RWPE1 (cell line): ENCODE measurements around the gene PLD5.

Experiments used
- CTCF ChIA-PET: fragments of 350-600 bp; sonication (Branson Sonifier 250); formaldehyde crosslinking; extraction: SDS; loops from one replicate; lab custom pipeline; 2021; lab: Yijun Ruan, JAX
- POLR2A ChIA-PET: fragments of 400-600 bp; formaldehyde crosslinking; extraction: SDS; loops from one replicate; lab custom pipeline; 2020; ENCODE audit warnings: antibody characterized with exemption; ENCODE audit not compliant: low non-redundant PET; lab: Yijun Ruan, JAX
- DNase-seq: peaks from one replicate; pipeline ENCODE4 v3.0.0; 2012; ENCODE audit warnings: low spot score
- H3K27ac ChIP-seq: fragments of 450-650 bp; 2 replicates; pipeline ENCODE4 v1.5.1; 2017
- TF ChIP-seq, protein P1 (sequence below): fragments of 450-650 bp; conservative IDR thresholded peaks from 2 replicates; pipeline ENCODE4 v1.5.1; 2017; ENCODE audit warnings: low read depth, mild to moderate bottlenecking

Gene PLD5

DNA sequence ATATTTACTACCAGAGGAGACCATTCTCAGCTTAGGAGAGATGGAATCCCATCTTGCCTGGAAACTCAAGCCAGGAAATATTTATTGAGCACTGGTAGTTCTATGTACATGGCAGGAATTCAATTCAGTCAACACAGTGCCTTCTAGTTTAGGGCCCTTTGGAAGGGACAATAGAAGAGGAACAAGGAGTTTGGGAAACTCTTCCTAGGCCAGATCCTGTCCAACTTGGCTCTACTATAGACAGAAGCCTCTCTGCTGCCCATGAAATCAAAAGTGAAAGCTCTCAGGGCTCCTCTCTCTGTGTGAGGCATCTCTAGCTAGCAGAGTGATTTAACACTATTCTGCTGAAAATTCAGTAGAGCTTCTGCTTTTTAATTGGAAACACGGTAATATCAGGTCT is 281.0 kb downstream of the PLD5 start:
- no peak overlapping the region for H3K27ac ChIP-seq
- POLR2A ChIA-PET = no interaction called here
- TF ChIP-seq, protein P1, sequence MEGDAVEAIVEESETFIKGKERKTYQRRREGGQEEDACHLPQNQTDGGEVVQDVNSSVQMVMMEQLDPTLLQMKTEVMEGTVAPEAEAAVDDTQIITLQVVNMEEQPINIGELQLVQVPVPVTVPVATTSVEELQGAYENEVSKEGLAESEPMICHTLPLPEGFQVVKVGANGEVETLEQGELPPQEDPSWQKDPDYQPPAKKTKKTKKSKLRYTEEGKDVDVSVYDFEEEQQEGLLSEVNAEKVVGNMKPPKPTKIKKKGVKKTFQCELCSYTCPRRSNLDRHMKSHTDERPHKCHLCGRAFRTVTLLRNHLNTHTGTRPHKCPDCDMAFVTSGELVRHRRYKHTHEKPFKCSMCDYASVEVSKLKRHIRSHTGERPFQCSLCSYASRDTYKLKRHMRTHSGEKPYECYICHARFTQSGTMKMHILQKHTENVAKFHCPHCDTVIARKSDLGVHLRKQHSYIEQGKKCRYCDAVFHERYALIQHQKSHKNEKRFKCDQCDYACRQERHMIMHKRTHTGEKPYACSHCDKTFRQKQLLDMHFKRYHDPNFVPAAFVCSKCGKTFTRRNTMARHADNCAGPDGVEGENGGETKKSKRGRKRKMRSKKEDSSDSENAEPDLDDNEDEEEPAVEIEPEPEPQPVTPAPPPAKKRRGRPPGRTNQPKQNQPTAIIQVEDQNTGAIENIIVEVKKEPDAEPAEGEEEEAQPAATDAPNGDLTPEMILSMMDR = no peak
- no peak for DNase-seq
- CTCF ChIA-PET = no interaction called here

DNA sequence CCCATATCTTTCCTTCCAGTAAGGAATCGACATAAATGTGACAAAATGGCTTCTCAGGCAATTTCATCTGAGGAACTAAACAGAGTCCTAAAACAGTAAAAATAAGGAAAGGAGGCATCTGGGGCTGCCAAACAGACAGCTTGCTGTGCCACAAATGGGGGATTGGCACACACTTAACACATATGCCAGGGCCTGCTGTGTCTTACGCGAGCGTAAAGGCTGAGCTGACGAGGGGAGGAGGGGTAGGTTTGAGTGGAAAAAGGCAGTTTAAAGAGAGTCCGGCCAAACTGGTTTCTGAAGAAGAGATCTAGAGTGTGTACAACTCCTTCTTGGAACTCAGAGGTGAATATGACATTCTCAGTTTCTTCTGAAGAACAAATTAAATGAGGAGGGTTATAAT is 281.5 kb downstream of the PLD5 start:
- TF ChIP-seq, protein P1 = no peak
- DNase-seq = no peak
- no peak overlapping the region for H3K27ac ChIP-seq
- CTCF ChIA-PET = interaction anchor here (0.6 kb wide), 1 partner anchor 13 kb away, joined by 4 read pairs; no protein-coding TSS in a partner anchor
- POLR2A ChIA-PET = no interaction called here

DNA sequence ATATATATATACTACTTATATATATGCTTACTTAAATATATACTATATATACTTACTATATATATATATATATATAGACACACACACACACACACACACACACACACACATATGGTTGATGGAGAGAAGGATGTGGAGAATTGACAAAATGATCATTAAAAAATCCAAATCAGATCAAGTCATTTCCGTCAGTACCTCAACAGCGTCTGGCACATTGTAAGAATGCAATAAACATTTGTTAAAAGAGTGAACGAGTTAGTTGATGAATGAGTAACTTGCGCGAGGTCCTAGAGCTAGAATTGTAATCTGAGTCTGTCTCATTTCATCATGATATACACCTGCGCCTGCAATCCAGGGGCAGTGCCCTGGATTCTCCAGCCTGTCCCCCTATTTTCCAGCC is 282.6 kb downstream of the PLD5 start:
- POLR2A ChIA-PET = no interaction called here
- no peak for DNase-seq
- H3K27ac ChIP-seq = no peak overlapping the region
- CTCF ChIA-PET = no interaction called here
- TF ChIP-seq, protein P1 = no peak

DNA sequence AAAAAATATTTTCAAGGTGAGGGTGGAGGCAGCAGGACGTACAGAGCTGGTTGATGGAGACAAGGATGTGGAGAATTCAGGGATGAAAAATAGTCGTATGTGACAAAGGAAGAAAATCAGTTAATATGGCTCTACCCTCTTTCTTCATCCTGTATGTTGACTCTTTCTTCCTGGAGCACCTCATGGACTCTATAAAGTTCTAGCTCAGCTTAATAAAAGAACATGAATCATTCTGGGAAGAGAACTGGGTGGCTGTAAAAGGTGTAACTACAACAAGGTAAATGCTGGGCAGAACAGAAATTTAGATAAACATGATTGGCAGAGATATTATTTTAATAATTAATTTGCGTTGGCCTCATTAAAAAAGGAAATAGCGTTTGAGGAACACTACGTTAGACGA is 283.8 kb downstream of the PLD5 start:
- H3K27ac ChIP-seq = no peak overlapping the region
- ChIA-PET POLR2A (no interaction called here), CTCF (no interaction called here)
- no peak for DNase-seq
- TF ChIP-seq, protein P1 = no peak

DNA sequence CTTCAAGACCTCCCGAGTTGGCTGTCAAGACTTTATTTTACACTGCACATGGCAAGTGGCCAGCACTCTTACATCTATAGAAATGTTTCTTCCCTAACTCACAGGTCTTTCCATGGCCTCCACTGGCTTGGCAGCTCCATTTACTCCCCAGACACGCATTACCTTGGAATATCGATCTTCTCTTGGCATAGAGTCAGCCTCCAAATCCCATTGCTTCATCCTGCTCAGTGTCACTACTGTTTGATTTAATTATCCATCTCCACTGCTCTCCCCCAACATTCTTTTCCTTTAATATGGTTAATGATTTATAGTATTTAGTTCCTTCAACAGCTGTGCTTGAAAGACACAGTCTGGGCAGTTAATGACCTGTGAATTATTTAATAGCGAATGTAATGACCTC is 284.4 kb downstream of the PLD5 start:
- ChIA-PET POLR2A (no interaction called here), CTCF (no interaction called here)
- no peak overlapping the region for H3K27ac ChIP-seq
- no peak for DNase-seq
- TF ChIP-seq, protein P1 = no peak

DNA sequence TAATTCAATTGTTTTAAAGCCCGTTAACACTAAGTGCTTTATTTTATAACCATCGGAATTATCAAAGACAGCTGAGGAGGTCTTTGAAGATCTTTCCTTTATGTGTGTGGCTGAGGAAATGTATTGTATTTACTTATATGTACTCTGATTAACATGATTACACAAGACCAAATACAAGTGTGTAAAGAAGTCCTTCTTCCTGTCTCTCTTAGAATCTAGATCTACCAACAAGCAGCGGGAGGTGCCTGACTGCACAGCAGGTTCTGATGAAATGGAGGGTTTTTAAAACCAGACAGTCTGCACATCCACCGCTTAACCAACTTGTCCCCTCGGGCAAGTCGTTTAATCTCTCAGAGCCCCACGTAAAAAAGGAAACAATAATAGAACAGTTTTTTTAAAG is 285.1 kb downstream of the PLD5 start:
- H3K27ac ChIP-seq = no peak overlapping the region
- TF ChIP-seq, protein P1 = no peak
- no peak for DNase-seq
- CTCF ChIA-PET = no interaction called here
- POLR2A ChIA-PET = no interaction called here

DNA sequence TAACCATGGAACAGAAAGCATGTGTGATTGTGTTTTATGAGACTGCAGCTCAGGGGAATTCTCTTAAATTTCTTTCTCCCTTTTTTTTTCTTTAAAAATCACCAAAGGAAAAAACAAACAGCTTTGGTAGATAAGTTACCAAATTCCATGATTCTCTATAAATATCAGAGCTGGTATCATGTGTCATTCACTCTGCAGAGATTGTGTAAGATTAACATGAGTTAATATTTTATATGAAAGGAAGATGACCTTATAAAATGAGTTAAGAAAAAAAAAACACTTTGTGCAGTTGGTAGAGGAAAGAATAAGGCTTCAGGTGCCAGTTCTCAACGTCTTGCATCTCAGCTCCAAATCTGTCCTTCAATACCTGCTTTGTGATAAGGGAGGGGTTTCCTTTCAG is 287.4 kb downstream of the PLD5 start:
- H3K27ac ChIP-seq = no peak overlapping the region
- CTCF ChIA-PET = interaction anchor here (0.6 kb wide), 1 partner anchor 1633 kb away, joined by 4 read pairs; no protein-coding TSS in a partner anchor
- POLR2A ChIA-PET = no interaction called here
- TF ChIP-seq, protein P1 = no peak
- DNase-seq = no peak
